ENCODE results near the gene PXYLP1. TPM values are rescaled to one million over a fixed set of nuclear protein-coding genes. Genes with fewer than 3 reads are reported as not detected.

Gene PXYLP1
- total and polyA plus RNA-seq, 10 of the 15 experiments (the other 5 are each of a cell fraction or from before 2014, with no cell fraction given) = 0.06 to 1.7 (median 0.35) TPM

- no peak for TF ChIP-seq MTA2 (IDR thresholded peaks at IDR 0.05; ENCODE audit: low read depth)
Observed at GRCh38 chr3:141280086-141280485, 48.5 kb downstream of the PXYLP1 start (continued).

DNA sequence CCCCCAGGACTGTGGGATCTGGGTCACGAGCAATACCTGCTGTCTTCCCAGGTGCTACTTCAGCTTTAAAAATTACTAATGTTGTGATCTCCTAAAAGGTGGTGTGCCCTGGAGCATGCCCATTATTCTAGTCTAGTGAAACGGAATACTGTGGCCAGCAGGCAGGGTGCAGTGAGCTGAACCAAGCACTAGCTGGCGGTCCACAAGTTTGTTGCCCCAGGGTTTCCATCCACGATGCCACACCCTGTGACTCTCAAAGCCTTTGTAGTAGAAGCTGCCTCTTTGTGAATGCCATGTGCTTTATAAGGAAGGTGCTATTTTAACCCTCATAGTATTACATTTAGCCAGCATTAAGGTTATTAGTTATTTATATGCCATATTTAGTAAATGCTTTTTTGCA, 49.1 kb downstream of the PXYLP1 start:
- Histone ChIP-seq H3K4me3 (no peak overlapping the region), H3K4me1 (ENCODE audit: control insufficient read depth, insufficient read depth, low read length) (no peaks in the 10 kb centered on the region), H3K9me3 (replicated peaks; ENCODE audit: control insufficient read depth, insufficient read depth, low read length) (no peaks in the 10 kb centered on the region), H3K36me3 (ENCODE audit: control insufficient read depth in 2 of 2, insufficient read depth in 2 of 2, low read length in 1 of 2) (no peaks in the 10 kb centered on the region), H3K27me3 (replicated peaks in 1 of 2; ENCODE audit: control insufficient read depth in 2 of 2, insufficient read depth in 2 of 2, low read length in 1 of 2) (no peaks in the 10 kb centered on the region), H3K79me2 (ENCODE audit: control insufficient read depth, insufficient read depth, low read length) (no peaks in the 10 kb centered on the region), H4K20me1 (ENCODE audit: control insufficient read depth, insufficient read depth) (no peaks in the 10 kb centered on the region), H3K9ac (ENCODE audit: control insufficient read depth, insufficient read depth, low read length) (no peak overlapping the region), H3K4me2 (ENCODE audit: control insufficient read depth, insufficient read depth) (no peak overlapping the region), H3K27ac (ENCODE audit: control insufficient read depth, insufficient read depth) (no peak overlapping the region), H2AFZ (ENCODE audit: control insufficient read depth, low read depth, low read length) (no peak overlapping the region)
- DNase-seq (ENCODE audit: low read depth, low spot score) (no peak), FAIRE-seq (no peak), ATAC-seq (peak; percentile 50; the same call in 1 of the 3 replicates)
- intact Hi-C loops (cut with micrococcal nuclease; ENCODE audit: unreplicated experiment) = no loop called here
- WGBS (ENCODE audit: insufficient coverage, insufficient replicate concordance, low lambda C conversion rate, missing lambda C conversion rate) = 18% methylated on average over 4 of the region's 4 CpGs
- POLR2A ChIA-PET = interaction anchor here (0.6 kb wide), 1 partner anchor 372 kb away, joined by 3 read pairs; no protein-coding TSS in a partner anchor
- CTCF ChIA-PET = interaction anchor here (0.5 to 0.8 kb wide), 2 partner anchors 62 to 174 kb away, joined by 3 read pairs; no protein-coding TSS in a partner anchor
- SMC1A ChIA-PET (ENCODE audit: uncharacterized antibody, unreplicated experiment) = no interaction called here
- RAD21 ChIA-PET (ENCODE audit: unreplicated experiment) = no interaction called here
- no TSS peak for BruUV-seq (replicated peaks)
- in situ Hi-C loops (cut with MboI) = no loop called here
- no peak for TF ChIP-seq RELB (IDR thresholded peaks at IDR 0.05; ENCODE audit: low read depth)
- TF ChIP-seq SMAD1 (IDR thresholded peaks at IDR 0.05; ENCODE audit: low read depth, partially characterized antibody) = no peak
- TF ChIP-seq ZNF622 (IDR thresholded peaks at IDR 0.05) = no peak
- TF ChIP-seq KLF5 (IDR thresholded peaks at IDR 0.05; ENCODE audit: partially characterized antibody) = no peak
- TF ChIP-seq NR2F1 (conservative IDR thresholded peaks at IDR 0.05) = no peak
- no peak for TF ChIP-seq RB1 (IDR thresholded peaks at IDR 0.05; ENCODE audit: borderline replicate concordance)
- TF ChIP-seq POLR2AphosphoS5 (IDR thresholded peaks at IDR 0.05; ENCODE audit: low read length) = no peak
- no peak for TF ChIP-seq SIX5 (IDR thresholded peaks at IDR 0.05; ENCODE audit: low read depth, low read length, severe bottlenecking)
- TF ChIP-seq RELA (IDR thresholded peaks at IDR 0.05; ENCODE audit: borderline replicate concordance, partially characterized antibody) = no peak
- no peak for TF ChIP-seq IRF4 (IDR thresholded peaks at IDR 0.05; ENCODE audit: low read depth, low read length)
- no peak for TF ChIP-seq HDAC2 (IDR thresholded peaks at IDR 0.05)
- TF ChIP-seq TBL1XR1 (IDR thresholded peaks at IDR 0.05; ENCODE audit: low read depth, low read length) = no peak
- no peak for TF ChIP-seq EP300 (IDR thresholded peaks at IDR 0.05; ENCODE audit: borderline replicate concordance in 1 of 2, control insufficient read depth in 1 of 2, low read depth in 2 of 2, low read length in 2 of 2)
- TF ChIP-seq, protein P1, sequence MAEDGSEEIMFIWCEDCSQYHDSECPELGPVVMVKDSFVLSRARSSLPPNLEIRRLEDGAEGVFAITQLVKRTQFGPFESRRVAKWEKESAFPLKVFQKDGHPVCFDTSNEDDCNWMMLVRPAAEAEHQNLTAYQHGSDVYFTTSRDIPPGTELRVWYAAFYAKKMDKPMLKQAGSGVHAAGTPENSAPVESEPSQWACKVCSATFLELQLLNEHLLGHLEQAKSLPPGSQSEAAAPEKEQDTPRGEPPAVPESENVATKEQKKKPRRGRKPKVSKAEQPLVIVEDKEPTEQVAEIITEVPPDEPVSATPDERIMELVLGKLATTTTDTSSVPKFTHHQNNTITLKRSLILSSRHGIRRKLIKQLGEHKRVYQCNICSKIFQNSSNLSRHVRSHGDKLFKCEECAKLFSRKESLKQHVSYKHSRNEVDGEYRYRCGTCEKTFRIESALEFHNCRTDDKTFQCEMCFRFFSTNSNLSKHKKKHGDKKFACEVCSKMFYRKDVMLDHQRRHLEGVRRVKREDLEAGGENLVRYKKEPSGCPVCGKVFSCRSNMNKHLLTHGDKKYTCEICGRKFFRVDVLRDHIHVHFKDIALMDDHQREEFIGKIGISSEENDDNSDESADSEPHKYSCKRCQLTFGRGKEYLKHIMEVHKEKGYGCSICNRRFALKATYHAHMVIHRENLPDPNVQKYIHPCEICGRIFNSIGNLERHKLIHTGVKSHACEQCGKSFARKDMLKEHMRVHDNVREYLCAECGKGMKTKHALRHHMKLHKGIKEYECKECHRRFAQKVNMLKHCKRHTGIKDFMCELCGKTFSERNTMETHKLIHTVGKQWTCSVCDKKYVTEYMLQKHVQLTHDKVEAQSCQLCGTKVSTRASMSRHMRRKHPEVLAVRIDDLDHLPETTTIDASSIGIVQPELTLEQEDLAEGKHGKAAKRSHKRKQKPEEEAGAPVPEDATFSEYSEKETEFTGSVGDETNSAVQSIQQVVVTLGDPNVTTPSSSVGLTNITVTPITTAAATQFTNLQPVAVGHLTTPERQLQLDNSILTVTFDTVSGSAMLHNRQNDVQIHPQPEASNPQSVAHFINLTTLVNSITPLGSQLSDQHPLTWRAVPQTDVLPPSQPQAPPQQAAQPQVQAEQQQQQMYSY (CRISPR knock-in tag; IDR thresholded peaks at IDR 0.05) = no peak
- TF ChIP-seq POLR2A (IDR thresholded peaks at IDR 0.05; ENCODE audit: low read depth, low read length) = no peak
- TF ChIP-seq SUPT20H (IDR thresholded peaks at IDR 0.05; ENCODE audit: borderline replicate concordance, control insufficient read depth, low read depth, low read length) = no peak
- TF ChIP-seq SREBF2 (IDR thresholded peaks at IDR 0.05; ENCODE audit: low read length) = no peak
- TF ChIP-seq, protein P2, sequence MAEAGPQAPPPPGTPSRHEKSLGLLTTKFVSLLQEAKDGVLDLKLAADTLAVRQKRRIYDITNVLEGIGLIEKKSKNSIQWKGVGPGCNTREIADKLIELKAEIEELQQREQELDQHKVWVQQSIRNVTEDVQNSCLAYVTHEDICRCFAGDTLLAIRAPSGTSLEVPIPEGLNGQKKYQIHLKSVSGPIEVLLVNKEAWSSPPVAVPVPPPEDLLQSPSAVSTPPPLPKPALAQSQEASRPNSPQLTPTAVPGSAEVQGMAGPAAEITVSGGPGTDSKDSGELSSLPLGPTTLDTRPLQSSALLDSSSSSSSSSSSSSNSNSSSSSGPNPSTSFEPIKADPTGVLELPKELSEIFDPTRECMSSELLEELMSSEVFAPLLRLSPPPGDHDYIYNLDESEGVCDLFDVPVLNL (IDR thresholded peaks at IDR 0.05; ENCODE audit: low read depth, low read length) = no peak

Measured in GM12878 (cell line).